DND-41 (cell line): Measurements from ENCODE around the gene TEKT1.

Experiments used
- ATAC-seq: fragments of 200-7000 bp; cut with Tn5 transposase; 3 replicates; pipeline ENCODE4 v1.9.1; 2021; ENCODE audit warnings: low read depth; ENCODE audit not compliant: insufficient read depth
- DNase-seq: peaks from one replicate; pipeline ENCODE4 v3.0.0-alpha.2; 2020
- H2AFZ ChIP-seq: 2 replicates; pipeline ENCODE4 v1.6.0; 2012; ENCODE audit warnings: low read depth, low read length
- H3K27ac ChIP-seq: 2 replicates; pipeline ENCODE4 v1.5.1; 2012; ENCODE audit warnings: low read length, inconsistent platforms
- H3K27me3 ChIP-seq: fragments of 200-600 bp; sonication (generic); 2 replicates; pipeline ENCODE4 v1.6.0; 2012; ENCODE audit warnings: low read length, mild to moderate bottlenecking, inconsistent platforms; ENCODE audit not compliant: insufficient read depth, poor library complexity
- H3K36me3 ChIP-seq: 2 replicates; pipeline ENCODE4 v1.5.1; 2012; ENCODE audit warnings: low read length, inconsistent platforms; ENCODE audit not compliant: insufficient read depth
- H3K4me1 ChIP-seq: 2 replicates; pipeline ENCODE4 v1.5.1; 2012; ENCODE audit warnings: mild to moderate bottlenecking, low read length; ENCODE audit not compliant: insufficient read depth
- H3K4me2 ChIP-seq: 2 replicates; pipeline ENCODE4 v1.6.0; 2012; ENCODE audit warnings: mild to moderate bottlenecking, moderate library complexity, low read length, inconsistent platforms; ENCODE audit not compliant: insufficient read depth
- H3K4me3 ChIP-seq, 2 experiments: fragments of 200-600 bp in 1 of 2; shearing (Covaris generic) in 1 of 2; 2 replicates each; pipeline ENCODE4 v1.5.1; 2012 to 2016; ENCODE audit warnings: inconsistent platforms in 2 of 2, low read length in 2 of 2, mild to moderate bottlenecking in 2 of 2, low read depth in 1 of 2, moderate library complexity in 1 of 2
- H3K79me2 ChIP-seq: 2 replicates; pipeline ENCODE4 v1.6.0; 2012; ENCODE audit warnings: low read length, inconsistent platforms; ENCODE audit not compliant: insufficient read depth
- H3K9ac ChIP-seq: 2 replicates; pipeline ENCODE4 v1.6.0; 2012; ENCODE audit warnings: low read depth, mild to moderate bottlenecking, inconsistent platforms, low read length, moderate library complexity
- H3K9me3 ChIP-seq: 2 replicates; pipeline ENCODE4 v1.5.1; 2012; ENCODE audit warnings: low read length, moderate library complexity, mild to moderate bottlenecking, inconsistent platforms; ENCODE audit not compliant: insufficient read depth, severe bottlenecking
- H4K20me1 ChIP-seq: 2 replicates; pipeline ENCODE4 v1.6.0; 2012; ENCODE audit warnings: low read length; ENCODE audit not compliant: insufficient read depth
- EZH2 ChIP-seq: IDR thresholded peaks from 3 replicates; pipeline ENCODE4 v1.6.1; 2012; ENCODE audit warnings: borderline replicate concordance, low read depth, mild to moderate bottlenecking, moderate library complexity, low read length, inconsistent platforms; ENCODE audit not compliant: severe bottlenecking
- TF ChIP-seq, protein P1 (sequence below): IDR thresholded peaks from 2 replicates; pipeline ENCODE4 v1.5.1; 2012; ENCODE audit warnings: borderline replicate concordance, low read length, moderate library complexity, mild to moderate bottlenecking; ENCODE audit not compliant: poor library complexity, severe bottlenecking; ENCODE audit errors: extremely low read depth

The TEKT1 gene

DNA sequence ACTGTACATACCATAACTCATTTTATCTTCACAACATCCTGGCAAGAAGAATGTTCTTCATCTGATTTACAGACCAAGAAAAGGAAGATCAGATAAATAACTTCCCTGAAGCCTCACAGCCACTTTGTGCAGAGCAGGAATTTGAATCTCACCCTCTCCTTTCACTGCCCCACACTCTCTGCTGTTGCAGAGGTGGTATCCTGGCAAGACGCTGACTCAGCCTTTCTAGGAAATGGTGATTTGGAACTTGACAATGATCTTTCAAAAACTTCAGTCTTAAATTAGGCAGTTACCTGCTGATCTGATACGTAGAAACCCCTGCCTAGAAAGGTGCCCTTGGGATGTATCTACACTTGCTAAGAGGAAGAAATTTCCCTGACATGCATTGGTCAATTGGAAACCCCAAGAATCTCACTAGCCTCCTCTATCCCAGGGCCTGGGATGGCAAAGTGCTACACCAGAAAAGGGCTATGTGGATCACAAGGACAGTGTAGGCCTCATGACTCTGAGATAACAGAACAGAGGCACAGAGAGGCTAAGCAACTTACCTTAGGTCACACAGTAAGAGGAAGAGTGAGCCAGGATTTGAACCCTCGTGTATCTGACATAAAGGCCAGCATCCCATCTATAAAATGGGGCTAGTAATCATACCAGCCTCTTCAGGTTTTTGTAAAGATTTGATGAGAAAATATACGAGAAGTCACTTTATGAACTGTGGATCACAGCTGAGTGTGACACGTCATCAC is 37.6 kb downstream of the TEKT1 start:
- Histone ChIP-seq H3K27me3 (peaks cover 16% of the 10 kb centered on the region), H4K20me1 (no peaks in the 10 kb centered on the region), H3K4me2 (no peak overlapping the region), H3K27ac (no peak overlapping the region), H3K4me1 (no peaks in the 10 kb centered on the region), H3K79me2 (no peaks in the 10 kb centered on the region), H3K9me3 (no peaks in the 10 kb centered on the region), H2AFZ (no peak overlapping the region), H3K9ac (no peak overlapping the region), H3K4me3 (no peak overlapping the region), H3K36me3 (no peaks in the 10 kb centered on the region)
- TF ChIP-seq, protein P1, sequence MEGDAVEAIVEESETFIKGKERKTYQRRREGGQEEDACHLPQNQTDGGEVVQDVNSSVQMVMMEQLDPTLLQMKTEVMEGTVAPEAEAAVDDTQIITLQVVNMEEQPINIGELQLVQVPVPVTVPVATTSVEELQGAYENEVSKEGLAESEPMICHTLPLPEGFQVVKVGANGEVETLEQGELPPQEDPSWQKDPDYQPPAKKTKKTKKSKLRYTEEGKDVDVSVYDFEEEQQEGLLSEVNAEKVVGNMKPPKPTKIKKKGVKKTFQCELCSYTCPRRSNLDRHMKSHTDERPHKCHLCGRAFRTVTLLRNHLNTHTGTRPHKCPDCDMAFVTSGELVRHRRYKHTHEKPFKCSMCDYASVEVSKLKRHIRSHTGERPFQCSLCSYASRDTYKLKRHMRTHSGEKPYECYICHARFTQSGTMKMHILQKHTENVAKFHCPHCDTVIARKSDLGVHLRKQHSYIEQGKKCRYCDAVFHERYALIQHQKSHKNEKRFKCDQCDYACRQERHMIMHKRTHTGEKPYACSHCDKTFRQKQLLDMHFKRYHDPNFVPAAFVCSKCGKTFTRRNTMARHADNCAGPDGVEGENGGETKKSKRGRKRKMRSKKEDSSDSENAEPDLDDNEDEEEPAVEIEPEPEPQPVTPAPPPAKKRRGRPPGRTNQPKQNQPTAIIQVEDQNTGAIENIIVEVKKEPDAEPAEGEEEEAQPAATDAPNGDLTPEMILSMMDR: no peak
- no peak for DNase-seq
- no peak for ATAC-seq

DNA sequence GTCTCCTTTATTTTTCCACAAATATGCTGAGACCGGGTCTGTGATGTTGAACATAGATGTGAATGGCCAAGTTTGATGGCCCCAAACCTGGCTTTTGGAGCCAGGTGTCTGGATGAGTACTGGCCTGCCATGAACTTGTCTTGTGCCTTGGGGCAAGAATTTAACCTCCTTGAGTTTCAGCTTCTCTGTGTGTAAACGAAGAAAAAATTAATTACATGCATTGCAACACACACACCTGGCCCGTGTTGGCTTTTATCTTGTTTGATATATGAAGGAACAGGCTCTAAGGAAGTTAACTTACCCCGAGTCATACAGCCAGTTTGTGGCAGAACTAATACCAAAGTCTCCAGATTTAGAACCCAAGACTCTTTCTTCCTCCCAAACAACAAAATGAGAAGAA is 42.4 kb downstream of the TEKT1 start:
- Histone ChIP-seq H3K27ac (no peak overlapping the region), H3K4me2 (no peak overlapping the region)

DNA sequence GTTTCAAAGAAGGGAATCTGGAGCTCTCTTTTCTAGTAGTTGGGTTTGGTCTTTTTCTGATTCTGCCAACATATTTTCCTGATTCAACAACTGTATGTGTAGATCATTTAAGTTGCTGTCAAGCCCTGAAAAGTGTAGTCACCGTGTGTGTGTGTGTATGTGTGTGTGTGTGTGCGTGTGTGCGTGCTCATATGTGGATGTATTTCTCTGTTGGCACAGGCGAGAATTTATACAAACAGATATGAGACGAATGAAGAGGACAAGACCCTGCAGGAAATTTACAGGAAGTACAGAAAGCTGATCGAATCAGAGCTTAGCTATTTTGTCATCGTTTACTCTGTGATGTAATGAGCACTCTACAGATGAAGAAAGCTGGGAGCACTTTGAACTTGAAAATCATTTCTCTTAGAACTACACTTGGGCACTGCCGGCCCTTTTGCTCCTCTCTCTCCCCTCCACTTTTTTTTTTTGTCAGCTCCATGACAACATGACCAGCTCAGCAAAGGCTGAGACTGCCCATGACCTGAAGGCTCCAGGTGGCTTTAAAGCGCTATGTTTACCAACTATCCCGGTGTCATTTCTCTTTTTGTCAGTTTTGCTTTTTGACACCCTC is 44.3 kb downstream of the TEKT1 start:
- H3K79me2 ChIP-seq: no peaks in the 10 kb centered on the region
- no peak overlapping the region for H3K27ac ChIP-seq
- peaks cover 15% of the 10 kb centered on the region for H3K4me1 ChIP-seq
- no peak overlapping the region for H3K4me3 ChIP-seq
- peaks cover 11% of the 10 kb centered on the region for H3K27me3 ChIP-seq
- no peaks in the 10 kb centered on the region for H3K9me3 ChIP-seq
- no peak overlapping the region for H3K9ac ChIP-seq
- H3K4me2 ChIP-seq: no peak overlapping the region
- TF ChIP-seq, protein P1: no peak
- no peak for TF ChIP-seq EZH2
- no peaks in the 10 kb centered on the region for H4K20me1 ChIP-seq
- no peak for DNase-seq
- H2AFZ ChIP-seq: no peak overlapping the region
- no peak for ATAC-seq
- H3K36me3 ChIP-seq: no peaks in the 10 kb centered on the region

More for the DNA sequence above, 42.4 kb downstream of the TEKT1 start:
- Histone ChIP-seq H3K79me2 (no peaks in the 10 kb centered on the region), H3K4me3 (no peak overlapping the region), H3K27me3 (peaks cover 11% of the 10 kb centered on the region), H3K36me3 (no peaks in the 10 kb centered on the region), H4K20me1 (no peaks in the 10 kb centered on the region), H3K4me1 (peaks cover 15% of the 10 kb centered on the region), H3K9ac (no peak overlapping the region), H3K9me3 (no peaks in the 10 kb centered on the region), H2AFZ (no peak overlapping the region)
- no peak for TF ChIP-seq EZH2
- TF ChIP-seq, protein P1: no peak
- DNase-seq (no peak), ATAC-seq (no peak)
